Activated gamma-delta T cell treated with anti-CD3 and anti-CD28 coated beads, Interleukin-2, amount 50 U/mL, for 16 hours (primary cell): Measurements from ENCODE around the gene PDPR.
"Not testable (repeated sequence)": the region's sequence is repeated elsewhere in the genome, so short reads cannot be mapped to it uniquely, and the experiment has no call there.

Experiments
- DNase-seq: peaks from one replicate; pipeline ENCODE4 v3.0.0-alpha.2; 2020; ENCODE audit warnings: low read depth

The PDPR gene

DNA sequence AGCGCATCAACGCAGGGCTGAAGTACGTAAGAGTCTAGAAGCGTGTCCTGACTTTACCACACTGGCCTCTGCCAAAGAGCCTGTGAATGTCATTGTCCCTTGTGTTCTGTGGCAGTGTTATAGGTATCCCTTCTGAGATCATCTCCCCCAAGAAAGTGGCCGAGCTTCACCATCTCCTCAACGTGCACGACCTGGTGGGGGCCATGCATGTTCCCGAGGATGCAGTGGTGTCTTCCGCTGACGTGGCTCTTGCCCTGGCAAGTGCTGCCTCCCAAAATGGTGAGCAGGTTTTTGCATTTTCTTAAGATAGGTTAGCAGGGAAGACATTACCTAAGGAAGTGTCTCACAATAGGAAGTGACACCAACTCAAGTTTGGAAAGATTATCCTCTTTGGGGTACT is 14.7 kb downstream of the PDPR start:
- not testable (repeated sequence) for DNase-seq

DNA sequence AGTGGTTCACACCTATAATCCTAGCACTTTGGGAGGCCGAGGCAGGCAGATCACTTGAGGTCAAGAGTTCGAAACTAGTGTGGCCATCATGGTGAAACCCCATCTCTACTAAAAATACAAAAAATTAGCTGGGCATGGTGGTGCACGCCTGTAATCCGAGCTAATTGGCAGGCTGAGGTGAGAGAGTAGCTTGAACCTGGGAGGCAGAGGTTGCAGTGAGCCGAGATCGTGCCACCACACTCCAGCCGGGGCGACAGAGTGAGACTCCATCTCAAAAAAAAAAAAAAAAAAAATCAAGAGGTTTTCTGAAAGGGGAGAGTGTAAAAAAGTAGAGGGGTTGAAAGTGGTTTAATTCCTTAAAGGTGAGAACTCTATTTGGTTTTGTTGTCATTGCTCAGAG is 21.7 kb downstream of the PDPR start:
- not testable (repeated sequence) for DNase-seq

DNA sequence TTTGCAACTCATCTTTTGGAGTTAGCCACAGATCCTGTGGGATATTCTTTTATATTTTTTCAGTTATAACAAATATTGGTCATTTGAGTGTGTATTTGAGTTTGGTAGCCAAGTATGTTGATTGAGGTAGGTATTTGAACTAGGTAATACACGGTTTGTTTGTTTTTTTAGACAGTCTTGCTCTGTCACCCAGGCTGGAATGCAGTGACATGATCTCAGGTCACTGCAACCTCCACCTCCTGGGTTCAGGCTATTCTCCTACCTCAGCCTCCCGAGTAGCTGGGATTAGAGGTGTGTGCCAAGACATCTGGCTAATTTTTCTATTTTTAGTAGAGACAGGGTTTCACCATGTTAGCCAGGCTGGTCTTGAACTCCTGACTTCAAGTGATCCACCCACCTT is 22.5 kb downstream of the PDPR start:
- DNase-seq, result not testable (repeated sequence)

DNA sequence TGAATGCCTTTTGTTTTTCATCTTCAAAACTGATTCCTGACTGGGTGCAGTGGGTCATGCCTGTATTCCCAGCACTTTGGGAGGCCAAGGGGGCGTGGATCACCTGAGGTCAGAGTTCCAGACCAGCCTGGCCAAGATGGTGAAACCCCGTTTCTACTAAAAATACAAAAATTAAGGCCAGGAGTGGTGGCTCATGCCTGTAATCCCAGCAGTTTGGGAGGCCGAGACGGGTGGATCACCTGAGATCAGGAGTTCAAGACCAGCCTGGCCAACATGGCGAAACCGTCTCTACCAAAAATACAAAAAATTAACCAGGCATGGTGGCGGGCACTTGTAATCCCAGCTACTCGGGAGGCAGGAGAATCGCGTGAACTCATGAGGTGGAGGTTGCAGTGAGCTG is 28.6 kb downstream of the PDPR start:
- DNase-seq, result not testable (repeated sequence)

DNA sequence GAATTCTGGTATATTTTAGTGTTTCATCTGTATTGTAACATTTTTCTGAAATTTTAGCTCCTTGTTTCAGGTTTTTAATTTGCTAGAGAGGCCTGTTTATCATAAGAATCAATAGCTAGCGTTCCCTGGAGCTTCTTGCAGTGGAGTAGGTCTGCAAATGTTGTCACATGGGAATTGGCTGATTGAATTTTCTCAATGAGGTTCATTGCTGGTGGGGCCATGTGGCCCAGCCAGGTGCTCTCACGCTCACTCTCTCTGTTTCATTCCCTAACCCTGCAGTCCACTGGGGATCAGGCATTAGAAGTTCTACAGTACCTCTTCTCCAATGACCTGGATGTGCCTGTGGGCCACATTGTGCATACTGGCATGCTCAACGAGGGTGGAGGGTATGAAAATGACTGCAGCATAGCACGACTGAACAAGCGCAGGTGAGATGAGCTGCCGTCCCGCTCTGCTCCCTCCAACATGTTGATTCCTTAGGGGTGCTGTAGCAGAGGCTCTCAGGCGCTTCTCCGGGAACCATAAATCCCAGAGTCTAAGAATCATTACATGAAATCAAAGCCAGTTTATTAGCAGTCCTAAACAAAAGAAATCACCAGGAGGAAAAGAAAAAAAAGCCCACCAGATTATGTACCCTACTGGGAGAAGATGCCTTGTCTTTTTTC is 29.2 kb downstream of the PDPR start:
- DNase-seq, result not testable (repeated sequence)

DNA sequence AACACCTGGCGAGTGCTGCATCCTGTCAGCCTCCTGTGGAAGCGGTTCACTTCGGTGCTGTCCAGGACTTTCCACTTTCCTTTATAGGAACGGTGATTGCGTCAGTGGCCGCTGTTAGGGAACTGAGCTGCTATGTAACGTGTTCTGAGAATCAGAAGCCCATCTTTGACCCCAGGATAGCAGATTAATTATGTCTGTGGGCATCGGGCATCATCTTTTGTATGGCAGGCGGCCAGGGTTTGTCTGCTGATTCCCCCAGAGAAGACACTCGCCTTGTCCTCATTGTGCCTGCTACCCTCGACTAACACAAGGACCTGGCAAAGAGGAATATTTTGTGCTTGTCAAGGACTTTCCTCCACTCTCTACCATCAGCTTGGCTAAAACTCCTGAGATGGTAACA is 33.7 kb downstream of the PDPR start:
- DNase-seq, result not testable (repeated sequence)

DNA sequence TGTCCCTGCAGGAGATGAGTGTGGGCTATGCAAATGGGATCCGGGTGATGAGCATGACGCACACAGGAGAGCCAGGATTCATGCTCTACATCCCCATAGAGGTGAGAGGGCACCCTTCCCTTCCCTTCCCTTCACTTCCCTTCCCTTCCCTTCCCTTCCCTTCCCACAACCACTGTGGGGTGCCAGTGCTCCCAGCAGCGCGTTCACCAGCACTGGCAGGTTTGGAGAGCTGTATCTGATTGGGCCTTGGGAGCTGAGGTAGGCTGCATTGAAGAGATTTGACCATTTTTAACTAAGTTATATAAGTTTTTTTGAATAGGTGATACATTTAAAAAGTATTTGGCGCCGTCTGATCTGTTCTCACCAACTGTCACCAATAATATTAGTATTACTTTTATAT is 34.3 kb downstream of the PDPR start:
- not testable (repeated sequence) for DNase-seq

DNA sequence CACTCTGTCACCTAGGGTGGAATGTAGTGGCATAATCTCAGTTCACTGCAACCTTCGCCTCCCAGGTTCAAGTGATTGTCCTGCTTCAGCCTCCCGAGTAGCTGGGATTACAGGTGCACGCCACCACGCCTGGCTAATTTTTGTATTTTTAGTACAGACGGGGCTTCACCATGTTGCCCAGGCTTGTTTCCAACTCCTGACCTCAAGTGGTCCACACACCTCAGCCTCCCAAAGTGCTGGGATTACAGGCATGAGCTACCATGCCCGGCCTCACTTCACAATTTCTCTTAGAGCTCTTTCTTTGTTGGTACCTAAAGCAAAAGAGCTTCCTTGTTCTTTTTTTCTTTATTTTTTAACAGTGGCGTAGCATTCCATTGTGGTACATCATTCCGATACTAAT is 35.2 kb downstream of the PDPR start:
- DNase-seq, result not testable (repeated sequence)

DNA sequence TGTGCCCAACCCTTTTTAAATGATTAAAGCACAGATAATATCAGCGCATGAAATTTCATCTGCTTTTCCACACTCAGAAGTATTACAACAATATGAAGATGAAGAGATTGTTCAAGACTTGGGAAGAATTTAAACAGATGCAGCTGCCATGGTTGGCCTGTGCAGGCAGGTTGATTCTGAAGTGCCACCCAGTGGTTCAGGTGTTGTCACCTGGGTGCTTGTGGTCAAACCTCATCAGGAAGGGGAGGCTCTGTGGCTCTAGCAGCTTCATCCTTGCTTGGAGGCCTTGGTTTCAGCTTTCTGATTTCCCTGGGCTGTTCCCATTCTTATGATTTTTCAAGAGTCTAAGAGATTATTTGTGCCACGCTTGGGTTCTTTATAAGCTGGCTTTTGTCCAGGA is 37.3 kb downstream of the PDPR start:
- no peak for DNase-seq

DNA sequence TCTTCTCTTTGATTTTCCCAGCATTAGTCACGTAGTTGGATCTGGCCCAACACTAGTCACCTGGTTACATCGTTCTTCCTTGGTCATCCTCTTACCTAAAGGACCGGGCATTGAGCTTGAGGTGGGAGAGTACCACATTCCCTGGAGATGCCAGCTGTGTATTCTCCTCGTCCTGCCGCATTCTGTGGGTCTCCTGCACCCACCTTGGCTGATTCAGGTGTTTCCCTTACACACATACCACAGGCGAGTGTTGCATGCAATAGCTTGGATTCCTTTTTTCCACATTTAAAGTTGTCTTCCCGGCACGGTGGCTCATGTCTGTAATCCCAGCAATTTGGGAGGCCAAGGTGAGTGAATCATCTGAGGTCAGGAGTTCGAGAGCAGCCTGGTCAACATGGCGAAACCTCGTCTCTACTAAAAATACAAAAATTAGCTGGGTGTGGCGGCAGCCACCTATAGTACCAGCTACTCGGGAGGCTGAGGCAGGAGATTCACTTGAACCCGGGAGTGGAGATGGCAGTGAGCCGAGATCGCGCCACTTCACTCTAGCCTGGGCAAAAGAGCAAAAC is 37.9 kb downstream of the PDPR start:
- no peak for DNase-seq

DNA sequence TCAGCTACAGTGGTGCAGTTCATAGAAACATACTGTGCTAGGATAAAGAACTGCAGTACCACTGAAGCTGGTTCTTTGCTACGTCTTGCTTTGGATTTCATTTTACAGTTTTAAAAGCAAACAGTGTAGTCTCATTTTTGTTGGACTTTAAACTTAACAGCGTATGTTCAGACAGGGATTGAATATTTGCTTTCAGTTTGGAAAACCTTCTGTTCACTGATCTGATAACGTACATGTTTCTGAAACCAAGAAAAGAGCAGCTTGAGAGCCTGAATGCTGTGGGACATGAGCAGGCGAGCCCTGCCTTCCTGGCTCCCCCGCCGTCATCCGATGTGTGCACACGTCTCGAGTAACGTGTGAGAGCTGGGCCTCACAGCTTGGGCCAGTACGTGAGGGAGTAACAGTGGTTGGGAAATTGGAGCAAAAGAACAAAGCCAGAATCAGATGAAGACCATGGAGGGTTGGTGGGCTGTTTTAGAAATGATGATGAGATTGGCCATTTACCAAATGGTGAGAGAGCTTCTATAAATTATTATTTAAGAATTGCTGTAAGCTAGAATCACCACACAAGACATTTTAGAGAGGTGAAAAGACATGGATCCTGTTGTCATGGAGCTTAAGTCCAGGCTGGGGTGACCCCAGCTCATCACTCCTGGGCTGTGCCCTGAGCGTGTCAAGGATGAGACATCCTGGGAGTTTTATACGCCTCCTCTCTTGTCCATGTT is 38.6 kb downstream of the PDPR start:
- DNase-seq, result no peak

DNA sequence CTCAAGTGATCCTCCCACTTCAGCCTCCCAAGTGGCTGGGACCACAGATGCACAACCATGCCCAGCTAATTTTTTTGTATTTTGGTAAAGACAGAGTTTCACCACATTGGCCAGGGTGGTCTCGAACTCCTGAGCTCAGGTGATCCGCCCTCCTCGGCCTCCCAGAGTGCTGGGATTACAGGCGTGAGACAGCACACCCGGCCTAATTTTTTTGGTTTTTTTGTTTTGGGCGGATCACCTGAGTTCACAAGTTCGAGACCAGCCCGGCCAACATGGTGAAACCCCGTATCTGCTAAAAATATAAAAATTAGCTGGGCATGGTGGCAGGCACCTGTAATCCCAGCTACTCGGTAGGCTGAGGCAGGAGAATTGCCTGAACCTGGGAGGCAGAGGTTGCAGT is 40.6 kb downstream of the PDPR start:
- not testable (repeated sequence) for DNase-seq

DNA sequence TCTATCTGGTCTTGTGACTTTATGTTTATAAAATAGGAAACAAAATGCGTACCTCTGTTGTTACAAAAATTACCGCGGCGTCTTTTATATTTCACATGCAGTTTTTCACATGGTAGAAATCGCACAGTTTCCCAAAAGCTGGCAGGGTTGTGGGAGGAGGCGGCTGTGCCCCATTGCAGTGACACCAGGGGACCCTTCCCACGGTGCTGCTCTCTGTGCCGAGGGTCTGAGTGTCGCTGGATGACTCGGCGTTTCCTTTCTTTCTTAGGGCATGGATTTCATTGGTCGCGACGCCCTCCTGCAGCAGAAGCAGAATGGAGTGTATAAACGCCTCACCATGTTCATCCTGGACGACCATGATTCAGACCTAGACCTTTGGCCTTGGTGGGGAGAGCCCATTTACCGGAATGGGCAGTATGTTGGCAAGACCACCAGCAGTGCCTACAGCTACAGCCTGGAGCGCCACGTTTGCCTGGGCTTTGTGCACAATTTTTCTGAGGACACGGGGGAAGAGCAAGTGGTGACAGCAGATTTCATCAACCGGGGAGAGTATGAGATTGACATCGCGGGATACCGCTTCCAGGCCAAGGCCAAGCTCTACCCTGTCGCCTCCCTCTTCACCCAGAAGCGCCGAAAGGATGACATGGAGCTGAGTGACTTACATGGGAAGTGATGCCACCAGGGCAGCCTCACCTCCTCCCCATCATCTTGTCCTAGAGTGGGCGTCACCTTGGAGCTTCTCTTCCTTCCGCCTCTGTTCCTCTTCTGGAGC is 42.3 kb downstream of the PDPR start:
- no peak for DNase-seq

DNA sequence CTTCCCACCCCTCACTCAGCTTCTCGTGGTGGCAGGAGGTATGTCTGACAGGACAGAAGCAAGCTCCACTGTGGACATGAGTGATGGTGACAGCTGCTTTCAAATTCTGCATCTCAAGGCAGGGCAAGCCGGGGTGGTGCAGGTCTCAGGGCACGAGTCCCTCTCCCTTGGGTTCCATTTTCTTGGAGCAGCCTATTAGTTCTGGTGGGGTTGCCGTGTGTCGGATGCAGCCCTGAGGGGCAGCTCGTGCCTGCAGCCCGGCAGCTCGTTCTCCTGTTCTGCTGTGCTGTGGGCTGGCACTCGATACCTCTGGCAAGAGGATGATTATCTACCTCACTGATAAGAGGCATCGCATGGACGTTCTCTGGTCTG is 43.0 kb downstream of the PDPR start:
- DNase-seq, result no peak

DNA sequence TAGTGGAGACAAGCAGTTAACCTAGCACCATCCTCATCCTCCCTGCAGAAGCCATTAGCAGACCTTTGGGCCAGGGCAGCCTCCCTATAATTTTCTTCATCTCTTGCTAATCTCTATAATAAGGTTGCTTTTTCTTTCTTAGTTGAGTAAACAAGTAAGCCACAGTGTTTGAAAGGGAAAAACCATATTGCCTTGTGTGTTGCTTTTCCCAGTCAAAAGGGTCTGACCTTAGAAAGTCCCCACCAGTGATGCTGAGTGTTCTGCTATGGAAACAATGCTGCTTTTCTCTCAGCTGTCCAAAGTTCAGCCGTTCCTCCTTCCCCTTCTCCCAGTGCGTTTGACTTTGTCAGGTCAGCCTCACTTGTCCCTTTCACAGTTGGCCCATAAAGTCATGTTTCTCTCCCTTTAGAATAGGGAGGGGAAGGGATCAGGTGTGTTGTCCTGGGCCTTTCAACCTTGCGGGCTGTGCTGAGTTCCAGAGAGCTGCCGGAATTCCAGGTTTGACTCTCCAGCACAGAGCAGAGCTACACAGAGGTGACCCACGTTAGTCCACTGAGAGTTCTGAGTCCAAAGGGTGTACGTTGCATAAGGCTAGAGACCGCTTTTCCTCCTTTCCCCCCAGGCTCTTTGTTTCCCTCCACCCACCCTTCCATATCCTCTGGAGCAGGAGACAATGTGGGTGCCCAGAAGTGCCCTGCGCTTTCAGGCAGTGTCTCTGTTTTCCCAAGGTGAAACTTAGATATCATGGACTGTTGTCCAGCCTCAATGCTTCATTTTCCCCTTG is 43.5 kb downstream of the PDPR start:
- DNase-seq, result no peak

DNA sequence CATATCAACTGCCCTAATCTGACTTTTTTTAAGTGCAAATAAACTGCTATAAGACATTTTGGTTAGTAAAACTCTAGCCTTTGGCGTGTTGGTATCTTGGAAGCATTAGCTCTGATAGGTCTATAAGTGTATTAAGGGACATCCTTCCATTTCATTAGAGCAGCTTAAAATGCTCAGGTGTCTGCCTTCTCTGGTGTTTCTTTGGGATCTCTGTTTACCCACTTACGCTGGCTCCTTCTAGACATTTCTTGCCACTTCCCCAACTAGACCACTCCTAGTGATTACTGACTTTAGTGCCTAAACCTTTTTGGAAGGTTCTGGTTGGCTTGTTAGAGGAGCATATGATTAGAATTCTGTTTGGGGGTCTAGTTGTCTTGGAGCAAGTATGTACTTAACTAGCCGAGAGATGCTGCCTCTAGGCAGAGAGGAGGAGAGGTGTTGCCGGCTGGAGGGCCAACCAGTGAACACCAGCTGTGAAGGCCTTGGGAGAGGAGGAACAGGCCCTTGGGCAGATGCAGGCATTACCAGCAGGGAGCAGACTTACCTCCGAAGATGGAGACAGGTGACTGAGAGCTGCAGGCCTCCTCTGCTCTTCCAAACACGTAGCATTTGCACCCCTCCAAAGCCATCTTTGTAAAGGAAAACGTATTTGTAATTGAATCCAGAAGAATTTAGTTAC is 44.3 kb downstream of the PDPR start:
- no peak for DNase-seq

DNA sequence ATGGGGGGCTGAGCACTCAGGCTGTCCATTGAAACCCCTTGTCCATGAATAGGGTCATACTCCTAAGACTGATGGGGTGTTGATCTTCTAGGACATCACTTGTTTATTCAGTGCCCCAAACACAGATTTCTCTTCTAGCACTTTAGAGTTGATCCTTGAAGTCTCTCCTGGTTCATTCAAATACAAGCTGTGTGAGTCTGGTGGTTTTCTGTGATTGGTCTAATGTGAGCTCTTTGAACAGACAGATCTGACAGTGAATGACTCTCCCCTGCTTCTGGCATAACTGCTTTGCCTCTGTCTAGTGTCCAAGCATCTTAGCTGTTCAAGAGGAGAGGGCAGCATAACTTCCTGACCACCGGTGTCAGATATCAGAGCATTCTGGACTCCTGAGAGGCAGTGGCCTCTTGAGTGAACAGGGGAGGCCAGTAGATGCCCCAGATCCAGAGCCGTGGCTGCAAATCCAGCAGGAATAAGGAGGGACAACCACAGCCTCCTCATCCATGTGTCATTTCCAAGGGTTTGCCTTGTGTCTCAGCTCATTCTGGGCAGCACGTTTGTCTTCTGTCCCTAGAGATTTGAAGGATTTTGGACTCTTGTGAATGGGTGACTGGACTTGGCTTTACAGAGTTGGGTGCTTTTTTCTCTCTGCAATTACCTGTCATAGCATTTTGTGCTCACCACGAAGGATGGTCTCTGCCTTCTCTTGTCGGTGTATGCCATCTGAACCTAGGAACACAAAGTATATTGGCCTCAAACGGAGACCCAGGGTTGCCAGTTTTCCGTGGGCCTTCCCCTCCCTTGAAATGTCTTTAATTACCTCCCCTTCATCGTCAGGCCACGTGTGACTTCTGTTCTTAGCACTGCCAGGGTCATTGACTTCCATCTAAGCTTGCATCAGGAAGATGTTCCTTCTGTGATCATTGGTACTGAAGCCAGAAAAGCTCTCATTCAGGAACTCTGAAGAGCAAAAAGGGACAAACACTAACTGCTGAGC is 45.5 kb downstream of the PDPR start:
- no peak for DNase-seq

DNA sequence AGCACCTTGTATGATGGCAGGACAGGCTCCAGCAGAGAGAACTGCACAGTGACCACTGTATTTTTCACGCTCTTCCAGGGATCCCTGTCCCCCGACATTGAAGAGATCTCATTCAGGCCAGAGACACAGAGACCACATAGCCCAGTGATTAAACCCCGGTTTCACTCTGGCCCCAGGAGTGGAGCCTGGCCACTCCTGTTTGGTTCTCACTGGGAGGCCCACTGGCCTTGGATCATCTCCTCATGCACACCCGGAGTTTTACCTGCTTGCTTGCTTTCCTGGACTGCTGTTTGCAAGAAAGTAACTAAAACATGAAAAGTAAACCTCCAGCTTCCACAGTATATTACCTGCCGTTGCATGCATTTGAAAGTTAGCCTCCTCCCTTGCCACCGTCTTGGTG is 46.3 kb downstream of the PDPR start:
- no peak for DNase-seq

DNA sequence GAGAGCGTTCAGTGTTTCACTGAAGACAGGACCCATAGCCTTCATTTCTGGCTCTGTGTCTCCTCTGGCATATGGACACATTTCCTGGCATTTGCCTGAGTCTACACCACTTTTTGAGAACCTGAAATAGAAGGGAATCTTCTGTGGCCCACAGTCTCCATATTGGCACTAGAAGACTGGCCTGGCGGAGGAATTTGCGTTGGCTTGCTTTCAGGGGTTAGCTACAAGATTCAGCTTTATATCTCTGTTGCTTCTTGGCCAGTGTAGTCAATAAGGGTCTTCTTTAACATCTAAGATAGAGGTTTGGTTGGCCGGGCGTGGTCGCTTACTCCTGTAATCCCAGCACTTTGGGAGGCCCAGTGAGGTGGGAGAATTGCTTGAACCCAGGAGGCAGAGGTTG is 46.7 kb downstream of the PDPR start:
- no peak for DNase-seq

DNA sequence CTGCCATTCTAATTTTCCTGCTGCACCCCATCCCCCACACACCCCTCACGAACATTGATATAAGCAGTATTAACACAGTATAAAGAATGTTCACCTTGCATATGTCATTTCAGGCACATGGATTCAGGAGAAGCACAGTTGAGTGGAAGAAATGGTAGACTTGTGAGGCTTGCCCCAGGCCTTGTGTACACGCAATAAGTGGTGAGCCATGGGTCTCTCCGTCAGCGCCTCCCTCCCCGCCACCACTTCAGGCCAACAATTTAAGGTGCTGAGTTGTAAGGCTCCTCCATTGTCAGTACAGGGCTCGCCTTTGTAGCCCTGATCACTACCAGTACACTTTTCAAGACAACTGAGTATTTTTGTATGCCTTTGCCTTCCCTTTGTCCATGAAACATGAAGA is 47.2 kb downstream of the PDPR start:
- DNase-seq, result no peak
